GM12892 (cell line): Measurements from ENCODE around the gene KRTAP19-3.

ENCODE experiments used
- POLR2A ChIP-seq: IDR thresholded peaks from 2 replicates; pipeline ENCODE4 v1.6.1; 2011; ENCODE audit warnings: low read depth, low read length, control low read depth
- POLR2AphosphoS5 ChIP-seq: IDR thresholded peaks from 2 replicates; pipeline ENCODE4 v1.6.1; 2011; ENCODE audit warnings: low read depth, low read length, control low read depth
- TAF1 ChIP-seq: IDR thresholded peaks from 2 replicates; pipeline ENCODE4 v1.6.1; 2011; ENCODE audit warnings: low read depth, mild to moderate bottlenecking, control low read depth, low read length, borderline replicate concordance

- TF ChIP-seq TAF1, result no peak
- no peak for TF ChIP-seq POLR2A
- no peak for TF ChIP-seq POLR2AphosphoS5
These were observed 10.2 kb upstream of the KRTAP19-3 start, which contains the start of gene KRTAP19-5 for GRCh38 chr21:30502041-30502440.
